Ramos (cell line): ENCODE data around the gene CERCAM.
"Not testable (repeated sequence)": the region's sequence is repeated elsewhere in the genome, so short reads cannot be mapped to it uniquely, and the experiment has no call there.

Source experiments
- in situ Hi-C: fragments of 300-500 bp; cut with MboI; formaldehyde crosslinking; loops from one replicate; pipeline ENCODE4 v1.14.3; 2022; ENCODE audit warnings: low sequenced_read_pairs; ENCODE audit not compliant: unreplicated experiment

Gene CERCAM

GRCh38 chr9:128415281-128415680 lies 5.4 kb upstream of the CERCAM start:
- in situ Hi-C loops, result loop anchor here (5.0 to 10.0 kb wide), 2 partner anchors 53 to 120 kb away; no protein-coding TSS in a partner anchor

- in situ Hi-C loops, result loop anchor here (5.0 to 10.0 kb wide), 2 partner anchors 54 to 121 kb away; no protein-coding TSS in a partner anchor
Observed at GRCh38 chr9:128416014-128416413, 4.6 kb upstream of the CERCAM start.

GRCh38 chr9:128416432-128417019 lies 4.1 kb upstream of the CERCAM start:
- in situ Hi-C loops, result loop anchor here (5.0 to 10.0 kb wide), 2 partner anchors 54 to 122 kb away; no protein-coding TSS in a partner anchor

- in situ Hi-C loops, result loop anchor here (5.0 to 10.0 kb wide), 2 partner anchors 57 to 124 kb away; no protein-coding TSS in a partner anchor
Observed at GRCh38 chr9:128419061-128419925, 1.4 kb upstream of the CERCAM start.

GRCh38 chr9:128420060-128420650 lies 502 bp upstream of the CERCAM start:
- in situ Hi-C loops, result no loop called here

GRCh38 chr9:128421482-128421996 lies 882 bp downstream of the CERCAM start:
- in situ Hi-C loops, result no loop called here

- in situ Hi-C loops, result not testable (repeated sequence)
Observed at GRCh38 chr9:128422022-128422782, 1.5 kb downstream of the CERCAM start.

GRCh38 chr9:128422783-128423150 lies 2.1 kb downstream of the CERCAM start:
- in situ Hi-C loops, result no loop called here

- in situ Hi-C loops, result not testable (repeated sequence)
Observed at GRCh38 chr9:128423356-128423755, 2.7 kb downstream of the CERCAM start.

GRCh38 chr9:128424268-128424780 lies 3.7 kb downstream of the CERCAM start:
- in situ Hi-C loops, result no loop called here

GRCh38 chr9:128428644-128429512 lies 8.2 kb downstream of the CERCAM start:
- in situ Hi-C loops, result no loop called here

- in situ Hi-C loops, result no loop called here
Observed at GRCh38 chr9:128429513-128430086, 8.9 kb downstream of the CERCAM start.

GRCh38 chr9:128431207-128431606 lies 10.6 kb downstream of the CERCAM start:
- in situ Hi-C loops, result no loop called here

- in situ Hi-C loops, result no loop called here
Observed at GRCh38 chr9:128434340-128434739, 13.7 kb downstream of the CERCAM start.

- in situ Hi-C loops, result no loop called here
Observed at GRCh38 chr9:128435611-128436010, 15.0 kb downstream of the CERCAM start.

- in situ Hi-C loops, result no loop called here
Observed at GRCh38 chr9:128438343-128439109, 17.9 kb downstream of the CERCAM start.

- in situ Hi-C loops, result no loop called here
Observed at GRCh38 chr9:128439273-128439672, 18.6 kb downstream of the CERCAM start.

GRCh38 chr9:128442150-128442549 lies 21.5 kb downstream of the CERCAM start:
- in situ Hi-C loops, result no loop called here
